ENCODE measurements around the gene TMEM147.

TMEM147 gene, protein sequence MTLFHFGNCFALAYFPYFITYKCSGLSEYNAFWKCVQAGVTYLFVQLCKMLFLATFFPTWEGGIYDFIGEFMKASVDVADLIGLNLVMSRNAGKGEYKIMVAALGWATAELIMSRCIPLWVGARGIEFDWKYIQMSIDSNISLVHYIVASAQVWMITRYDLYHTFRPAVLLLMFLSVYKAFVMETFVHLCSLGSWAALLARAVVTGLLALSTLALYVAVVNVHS

GRCh38 chr19:35545001-35545854 is at the start of gene TMEM147:
Gene TMEM147 (plus strand): TSS chr19:35545626. CDS start chr19:35545740, 114 bp downstream.
- Mint-ChIP-seq H3K9me3 (no peaks in the 10 kb centered on the region), H3K4me1 (peaks cover 37% of the 10 kb centered on the region), H3K36me3 (ENCODE audit: low read depth) (peaks cover 4% of the 10 kb centered on the region), H3K27me3 (ENCODE audit: low read depth, poor library complexity) (no peaks in the 10 kb centered on the region), H3K27ac (peak within 1 kb of the TSS; percentile 73), H3K4me3 (peak within 1 kb of the TSS; percentile 95)
- TF ChIP-seq CTCF (IDR thresholded peaks at IDR 0.05) = no peak
- DNase-seq = peak; percentile 91

DNA sequence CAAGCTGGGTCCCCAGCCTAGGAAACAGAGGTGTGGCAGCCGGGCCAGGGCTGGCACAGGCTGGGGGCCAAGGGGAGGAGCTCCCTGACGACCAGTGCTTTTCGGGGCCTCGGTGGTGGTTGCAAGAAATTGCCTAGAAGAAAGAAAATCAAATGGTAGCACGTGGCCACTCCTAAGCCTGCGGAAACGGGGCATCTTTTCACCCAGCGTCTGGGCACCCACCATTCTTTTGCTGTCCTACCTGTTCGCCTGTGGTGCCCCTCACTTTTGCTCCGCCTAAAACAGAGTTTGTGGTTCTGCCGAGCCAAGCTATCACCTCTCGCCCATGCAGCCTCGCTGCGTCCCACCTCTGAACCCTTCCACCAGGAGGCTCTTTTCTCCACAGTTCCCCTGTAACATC is 48.0 kb upstream of the TMEM147 start:
- DNase-seq = no peak
- Mint-ChIP-seq H3K4me1 (peaks cover 24% of the 10 kb centered on the region), H3K4me3 (no peak overlapping the region), H3K36me3 (ENCODE audit: low read depth) (peaks cover 5% of the 10 kb centered on the region), H3K27ac (no peak overlapping the region), H3K9me3 (no peaks in the 10 kb centered on the region), H3K27me3 (ENCODE audit: low read depth, poor library complexity) (peaks cover 18% of the 10 kb centered on the region)
- TF ChIP-seq CTCF (IDR thresholded peaks at IDR 0.05) = no peak

DNA sequence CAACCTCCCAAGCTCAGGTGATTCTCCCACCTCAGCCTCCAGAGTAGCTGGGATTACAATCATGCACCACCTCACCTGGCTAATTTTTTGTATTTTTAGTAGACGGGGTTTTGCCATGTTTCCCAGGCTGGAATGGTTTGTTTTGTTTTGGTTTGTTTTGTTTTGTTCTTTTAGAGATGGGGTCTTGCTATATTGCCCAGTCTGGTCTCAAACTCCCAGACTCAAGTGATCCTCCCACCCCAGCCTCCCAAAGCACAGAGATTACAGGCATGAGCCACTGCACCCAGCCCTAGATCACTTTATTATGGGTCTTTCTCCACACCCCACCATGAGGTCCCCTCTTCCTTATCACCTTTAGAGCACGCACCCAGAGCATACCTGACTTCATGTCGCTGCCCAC is 47.2 kb upstream of the TMEM147 start:
- no peak for DNase-seq
- no peaks in the 10 kb centered on the region for H3K9me3 Mint-ChIP-seq
- H3K27ac Mint-ChIP-seq = peak overlapping the region; percentile 51
- H3K36me3 Mint-ChIP-seq (ENCODE audit: low read depth) = peaks cover 5% of the 10 kb centered on the region
- peaks cover 31% of the 10 kb centered on the region for H3K4me1 Mint-ChIP-seq
- H3K27me3 Mint-ChIP-seq (ENCODE audit: low read depth, poor library complexity) = peaks cover 10% of the 10 kb centered on the region
- no peak overlapping the region for H3K4me3 Mint-ChIP-seq
- no peak for TF ChIP-seq CTCF (IDR thresholded peaks at IDR 0.05)

GRCh38 chr19:35498984-35499527 is 46.4 kb upstream of the TMEM147 start:
- DNase-seq = no peak
- Mint-ChIP-seq H3K36me3 (ENCODE audit: low read depth) (peaks cover 5% of the 10 kb centered on the region), H3K9me3 (no peaks in the 10 kb centered on the region), H3K4me1 (peaks cover 31% of the 10 kb centered on the region), H3K27me3 (ENCODE audit: low read depth, poor library complexity) (peaks cover 5% of the 10 kb centered on the region), H3K4me3 (no peak overlapping the region), H3K27ac (no peak overlapping the region)
- no peak for TF ChIP-seq CTCF (IDR thresholded peaks at IDR 0.05)

DNA sequence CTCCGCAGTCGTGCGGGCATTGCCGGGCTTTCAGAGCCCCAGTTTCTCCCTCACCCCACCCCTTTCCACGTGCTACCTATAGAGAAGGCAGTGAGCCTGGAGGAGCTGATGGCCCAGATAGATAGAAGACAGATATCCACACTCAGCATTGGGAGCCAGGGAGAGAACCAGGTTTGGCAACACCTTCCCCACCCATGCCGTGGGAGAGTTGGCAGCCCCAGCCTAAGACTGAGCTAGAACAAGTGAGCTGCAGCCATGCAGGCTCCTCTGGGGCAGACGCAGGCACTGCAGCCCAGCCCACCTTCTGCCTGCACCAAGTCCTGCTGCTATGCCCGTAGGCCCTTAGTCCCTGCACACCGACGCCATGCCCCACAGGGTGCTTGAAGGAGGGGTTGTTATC is 44.8 kb upstream of the TMEM147 start:
- Mint-ChIP-seq H3K4me1 (peaks cover 33% of the 10 kb centered on the region), H3K27ac (peak overlapping the region; percentile 83), H3K4me3 (no peak overlapping the region), H3K36me3 (ENCODE audit: low read depth) (peaks cover 5% of the 10 kb centered on the region), H3K9me3 (no peaks in the 10 kb centered on the region), H3K27me3 (ENCODE audit: low read depth, poor library complexity) (peaks cover 12% of the 10 kb centered on the region)
- DNase-seq = no peak
- no peak for TF ChIP-seq CTCF (IDR thresholded peaks at IDR 0.05)

Data from nephron progenitor cell (in vitro differentiated cells).